Transverse colon (tissue), 4 donors: ENCODE results near the gene MYRIP.

Source experiments
- EP300 ChIP-seq: sonication (generic); formaldehyde crosslinking; IDR thresholded peaks from one replicate; pipeline ENCODE4 v1.6.1; 2017; ENCODE audit warnings: antibody characterized with exemption, low read depth
- POLR2A ChIP-seq: fragments of 450-650 bp; IDR thresholded peaks from one replicate; pipeline ENCODE4 v1.6.1; 2016; ENCODE audit warnings: antibody characterized with exemption, mild to moderate bottlenecking, moderate library complexity
- POLR2AphosphoS5 ChIP-seq, 3 donors: sonication (generic); formaldehyde crosslinking; IDR thresholded peaks; one replicate each; pipeline ENCODE4 v1.6.1; 2016; ENCODE audit warnings: antibody characterized with exemption in 3 of 3
- TF ChIP-seq, protein P1 (sequence below), 5 experiments: fragments of 200-600 bp in 3 of 5; fragments of 450-650 bp in 2 of 5; sonication (generic) in 3 of 5; IDR thresholded peaks; 1 replicate in 2 of 5; 2 replicates in 3 of 5; pipeline ENCODE4 v1.5.1; 2016 to 2017; ENCODE audit warnings: antibody characterized with exemption in 5 of 5, inconsistent platforms in 3 of 5, mild to moderate bottlenecking in 2 of 5, moderate library complexity in 1 of 5

DNA sequence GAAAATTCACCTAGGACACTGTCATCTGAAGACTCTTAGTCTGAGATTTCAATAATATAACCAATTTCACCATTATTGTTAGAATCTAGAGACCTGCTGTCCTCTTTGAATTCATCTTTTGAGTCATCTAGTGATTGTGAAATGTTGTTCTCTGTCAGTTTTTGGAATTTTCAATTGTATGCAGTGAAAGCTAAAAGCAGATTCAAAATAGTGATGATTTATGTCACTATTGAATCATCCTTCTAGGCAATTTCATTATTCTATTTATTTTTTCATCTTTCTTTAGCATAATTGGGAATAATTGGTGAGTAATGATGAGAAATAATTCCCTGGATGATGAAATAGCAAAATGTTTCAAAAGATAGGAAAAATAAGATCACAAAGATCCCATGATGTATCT lies 398.4 kb downstream of the MYRIP start:
- no peak for TF ChIP-seq POLR2A
- TF ChIP-seq POLR2AphosphoS5 (IDR thresholded peaks at IDR 0.05), result no peak
- TF ChIP-seq, protein P1, sequence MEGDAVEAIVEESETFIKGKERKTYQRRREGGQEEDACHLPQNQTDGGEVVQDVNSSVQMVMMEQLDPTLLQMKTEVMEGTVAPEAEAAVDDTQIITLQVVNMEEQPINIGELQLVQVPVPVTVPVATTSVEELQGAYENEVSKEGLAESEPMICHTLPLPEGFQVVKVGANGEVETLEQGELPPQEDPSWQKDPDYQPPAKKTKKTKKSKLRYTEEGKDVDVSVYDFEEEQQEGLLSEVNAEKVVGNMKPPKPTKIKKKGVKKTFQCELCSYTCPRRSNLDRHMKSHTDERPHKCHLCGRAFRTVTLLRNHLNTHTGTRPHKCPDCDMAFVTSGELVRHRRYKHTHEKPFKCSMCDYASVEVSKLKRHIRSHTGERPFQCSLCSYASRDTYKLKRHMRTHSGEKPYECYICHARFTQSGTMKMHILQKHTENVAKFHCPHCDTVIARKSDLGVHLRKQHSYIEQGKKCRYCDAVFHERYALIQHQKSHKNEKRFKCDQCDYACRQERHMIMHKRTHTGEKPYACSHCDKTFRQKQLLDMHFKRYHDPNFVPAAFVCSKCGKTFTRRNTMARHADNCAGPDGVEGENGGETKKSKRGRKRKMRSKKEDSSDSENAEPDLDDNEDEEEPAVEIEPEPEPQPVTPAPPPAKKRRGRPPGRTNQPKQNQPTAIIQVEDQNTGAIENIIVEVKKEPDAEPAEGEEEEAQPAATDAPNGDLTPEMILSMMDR (IDR thresholded peaks at IDR 0.05), result no peak
- no peak for TF ChIP-seq EP300
